ENCODE measurements around the gene POLR3B. TPM values are rescaled to one million over a fixed set of nuclear protein-coding genes. Genes with fewer than 3 reads are reported as not detected.

Gene POLR3B
- total and polyA plus RNA-seq, 12 donors, result 2.0 to 12.0 (median 9.2) TPM

DNA sequence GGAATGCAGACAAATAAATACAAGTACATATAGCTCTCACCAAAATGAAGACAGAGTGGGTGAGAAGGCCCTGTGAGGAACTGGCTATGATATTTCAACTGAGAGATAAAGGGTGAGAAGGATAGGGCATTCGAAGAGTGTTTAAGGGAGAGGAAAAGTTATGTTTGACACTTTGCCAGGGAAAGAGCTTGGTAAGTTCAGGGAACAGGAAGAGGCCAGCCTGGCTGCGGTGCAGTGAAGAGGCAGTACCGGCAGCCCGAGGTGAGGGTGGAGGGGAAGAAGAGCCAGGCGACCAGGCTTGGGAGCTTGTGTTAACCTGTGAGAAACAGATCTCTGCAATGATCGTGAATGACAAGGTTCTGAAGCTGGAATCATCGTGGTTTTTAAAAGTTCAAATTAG, 140.5 kb downstream of the POLR3B start:
- peak in 1 of 2 donors; percentile 23 for DNase-seq
- 34 to 46% methylated on average over 7 of the region's 7 CpGs for WGBS, 2 donors
- Histone ChIP-seq H3K27me3 (no peaks in the 10 kb centered on the region), H3K27ac (no peak overlapping the region), H3K9me3 (no peaks in the 10 kb centered on the region), H3K36me3 (peaks cover 0 to 73% (median 25%) of the 10 kb centered on the region in 9 donors), H3K4me3 (no peak overlapping the region), H3K4me1 (no peaks in the 10 kb centered on the region)
- intact Hi-C loops (cut with DNase I), result no loop called here
- ATAC-seq, result peak in 5 of 8 donors; percentile 19 to 65 (median 38)
- TF ChIP-seq, protein P1, sequence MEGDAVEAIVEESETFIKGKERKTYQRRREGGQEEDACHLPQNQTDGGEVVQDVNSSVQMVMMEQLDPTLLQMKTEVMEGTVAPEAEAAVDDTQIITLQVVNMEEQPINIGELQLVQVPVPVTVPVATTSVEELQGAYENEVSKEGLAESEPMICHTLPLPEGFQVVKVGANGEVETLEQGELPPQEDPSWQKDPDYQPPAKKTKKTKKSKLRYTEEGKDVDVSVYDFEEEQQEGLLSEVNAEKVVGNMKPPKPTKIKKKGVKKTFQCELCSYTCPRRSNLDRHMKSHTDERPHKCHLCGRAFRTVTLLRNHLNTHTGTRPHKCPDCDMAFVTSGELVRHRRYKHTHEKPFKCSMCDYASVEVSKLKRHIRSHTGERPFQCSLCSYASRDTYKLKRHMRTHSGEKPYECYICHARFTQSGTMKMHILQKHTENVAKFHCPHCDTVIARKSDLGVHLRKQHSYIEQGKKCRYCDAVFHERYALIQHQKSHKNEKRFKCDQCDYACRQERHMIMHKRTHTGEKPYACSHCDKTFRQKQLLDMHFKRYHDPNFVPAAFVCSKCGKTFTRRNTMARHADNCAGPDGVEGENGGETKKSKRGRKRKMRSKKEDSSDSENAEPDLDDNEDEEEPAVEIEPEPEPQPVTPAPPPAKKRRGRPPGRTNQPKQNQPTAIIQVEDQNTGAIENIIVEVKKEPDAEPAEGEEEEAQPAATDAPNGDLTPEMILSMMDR (IDR thresholded peaks at IDR 0.05), result no peak

DNA sequence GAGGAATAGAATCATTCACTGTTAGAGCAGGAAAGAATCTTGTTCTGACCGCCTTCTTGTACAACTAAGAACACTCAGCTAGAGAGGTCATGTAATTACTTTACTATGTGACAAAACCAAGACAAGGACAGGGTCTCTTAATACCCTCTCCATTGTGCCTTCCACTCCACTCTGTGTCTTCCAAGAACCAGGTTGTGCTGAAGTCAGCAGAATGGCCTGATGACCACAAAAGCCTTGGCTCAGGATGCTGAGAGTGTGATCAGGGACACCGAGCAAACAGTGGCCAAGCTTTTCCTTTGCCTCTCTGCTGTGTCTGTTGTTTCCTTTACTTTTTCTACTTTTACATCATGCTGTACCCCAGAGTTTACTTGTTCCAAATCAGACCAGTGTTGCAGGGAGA, 142.1 kb downstream of the POLR3B start:
- intact Hi-C loops (cut with DNase I), result no loop called here
- Histone ChIP-seq H3K27me3 (no peaks in the 10 kb centered on the region), H3K4me1 (no peaks in the 10 kb centered on the region), H3K4me3 (no peak overlapping the region), H3K36me3 (peaks cover 0 to 89% (median 32%) of the 10 kb centered on the region in 9 donors), H3K9me3 (no peaks in the 10 kb centered on the region), H3K27ac (no peak overlapping the region)
- ATAC-seq (no peak), DNase-seq (no peak)
- TF ChIP-seq, protein P1 (IDR thresholded peaks at IDR 0.05), result no peak
- 94 to 96% methylated on average over 2 of the region's 2 CpGs for WGBS, 2 donors

DNA sequence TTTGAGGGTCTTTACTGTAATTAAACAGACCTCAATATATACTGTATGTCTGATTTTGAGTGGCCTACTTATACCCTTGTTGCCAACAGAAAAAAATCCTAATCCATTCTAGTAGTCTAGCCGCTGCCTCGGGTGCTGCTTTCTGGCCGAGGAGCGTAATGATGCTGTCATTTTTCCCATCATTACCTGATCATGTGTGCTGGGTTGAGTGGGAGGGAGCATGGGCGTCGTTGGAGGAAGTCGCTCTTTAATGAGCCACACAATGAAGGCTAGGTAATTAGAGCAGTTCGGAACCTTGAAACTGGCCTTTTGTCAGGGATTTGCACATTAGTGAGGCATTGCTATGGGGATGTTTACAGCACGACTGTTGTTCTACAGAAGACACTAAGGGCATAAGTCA, 149.1 kb downstream of the POLR3B start:
- peaks cover 0 to 89% (median 36%) of the 10 kb centered on the region in 9 donors for H3K36me3 ChIP-seq
- WGBS, 2 donors, result 86% methylated on average over 9 of the region's 9 CpGs
- intact Hi-C loops (cut with DNase I), result no loop called here
- H3K4me3 ChIP-seq, result no peak overlapping the region
- no peaks in the 10 kb centered on the region for H3K4me1 ChIP-seq
- TF ChIP-seq, protein P1 (IDR thresholded peaks at IDR 0.05), result no peak
- no peaks in the 10 kb centered on the region for H3K9me3 ChIP-seq
- ATAC-seq, result no peak
- DNase-seq, result no peak
- no peaks in the 10 kb centered on the region for H3K27me3 ChIP-seq
- no peak overlapping the region for H3K27ac ChIP-seq

DNA sequence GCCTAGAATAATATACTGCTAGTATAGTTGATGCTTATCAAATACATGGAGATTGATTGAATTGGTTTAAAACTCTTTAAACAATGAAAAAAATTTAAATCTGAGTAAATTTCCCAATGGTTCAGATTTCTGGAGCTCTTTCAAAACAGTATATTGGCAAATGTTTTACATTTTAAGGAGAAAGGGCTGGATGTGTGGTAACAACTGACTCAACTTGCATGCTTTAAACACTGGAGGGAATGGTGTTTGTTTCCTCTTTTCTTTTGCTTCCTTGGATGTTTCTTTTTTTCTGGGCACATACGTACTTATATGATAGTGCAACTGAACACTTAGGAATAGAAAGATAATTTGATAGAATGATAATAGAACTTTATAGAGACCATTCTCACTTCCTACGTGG, 151.4 kb downstream of the POLR3B start:
- Histone ChIP-seq H3K27ac (no peak overlapping the region), H3K4me3 (no peak overlapping the region), H3K9me3 (peaks cover 0 to 7% (median 0%) of the 10 kb centered on the region in 11 donors), H3K27me3 (no peaks in the 10 kb centered on the region), H3K36me3 (peaks cover 0 to 68% (median 27%) of the 10 kb centered on the region in 9 donors), H3K4me1 (no peaks in the 10 kb centered on the region)
- WGBS, 2 donors, result 84 to 93% methylated on average over 2 of the region's 2 CpGs
- TF ChIP-seq, protein P1 (IDR thresholded peaks at IDR 0.05), result no peak
- ATAC-seq (no peak), DNase-seq (no peak)
- intact Hi-C loops (cut with DNase I), result no loop called here
